NB4 (cell line): ENCODE results near the gene PHB1.

Experiments
- DNase-seq: peaks from one replicate; pipeline ENCODE4 v3.0.0; 2010; ENCODE audit warnings: low read depth
- H3K4me3 ChIP-seq: one replicate; pipeline ENCODE4 v1.5.1; 2011; ENCODE audit warnings: mild to moderate bottlenecking, low read depth, low read length, moderate library complexity
- CTCF ChIP-seq: IDR thresholded peaks from one replicate; pipeline ENCODE4 v1.5.1; 2012; ENCODE audit warnings: low read depth, low read length
- MAX ChIP-seq: IDR thresholded peaks from 2 replicates; pipeline ENCODE4 v1.6.1; 2011; ENCODE audit warnings: low read depth, low read length
- MYC ChIP-seq: IDR thresholded peaks from 2 replicates; pipeline ENCODE4 v1.6.1; 2011; ENCODE audit warnings: low read depth, low read length
- POLR2A ChIP-seq: IDR thresholded peaks from 2 replicates; pipeline ENCODE4 v1.6.1; 2011; ENCODE audit warnings: mild to moderate bottlenecking; ENCODE audit not compliant: insufficient read length; ENCODE audit errors: extremely low read depth

The PHB1 gene

GRCh38 chr17:49450735-49451134 is 36.1 kb upstream of the PHB1 start:
- DNase-seq, result peak; percentile 67
- no peak for TF ChIP-seq MYC
- no peak for TF ChIP-seq CTCF
- TF ChIP-seq MAX, result no peak
- no peak for TF ChIP-seq POLR2A
- no peak overlapping the region for H3K4me3 ChIP-seq

- H3K4me3 ChIP-seq, result no peak overlapping the region
- DNase-seq, result no peak
- TF ChIP-seq POLR2A, result no peak
- TF ChIP-seq CTCF, result no peak
These were observed 35.5 kb upstream of the PHB1 start for GRCh38 chr17:49450181-49450580.

GRCh38 chr17:49447628-49448302 is 33.1 kb upstream of the PHB1 start:
- DNase-seq, result no peak
- TF ChIP-seq POLR2A, result no peak
- TF ChIP-seq CTCF, result no peak
- TF ChIP-seq MYC, result no peak
- no peak for TF ChIP-seq MAX
- no peak overlapping the region for H3K4me3 ChIP-seq

DNA sequence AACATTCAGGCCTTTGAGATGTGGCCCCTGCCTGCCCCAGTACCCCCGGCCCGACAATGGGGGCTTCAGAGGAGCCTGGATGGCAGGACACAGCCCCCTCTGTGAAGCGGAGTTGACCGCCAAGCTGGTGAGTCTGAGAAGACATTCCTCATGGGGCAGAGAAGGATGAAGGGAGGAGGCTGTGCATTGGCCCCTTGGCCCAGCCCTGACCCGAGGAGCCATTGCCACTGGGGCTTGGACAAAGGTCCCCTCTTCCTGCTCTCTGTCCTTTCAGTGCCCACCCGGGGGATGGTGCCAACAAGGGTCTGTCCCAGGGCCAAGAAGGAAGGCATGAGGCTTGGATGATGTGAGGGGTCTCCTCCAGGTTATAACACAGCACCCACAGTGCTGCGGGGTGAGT is 30.9 kb upstream of the PHB1 start:
- H3K4me3 ChIP-seq, result no peak overlapping the region
- TF ChIP-seq POLR2A (no peak), MYC (no peak), CTCF (no peak), MAX (no peak)

DNA sequence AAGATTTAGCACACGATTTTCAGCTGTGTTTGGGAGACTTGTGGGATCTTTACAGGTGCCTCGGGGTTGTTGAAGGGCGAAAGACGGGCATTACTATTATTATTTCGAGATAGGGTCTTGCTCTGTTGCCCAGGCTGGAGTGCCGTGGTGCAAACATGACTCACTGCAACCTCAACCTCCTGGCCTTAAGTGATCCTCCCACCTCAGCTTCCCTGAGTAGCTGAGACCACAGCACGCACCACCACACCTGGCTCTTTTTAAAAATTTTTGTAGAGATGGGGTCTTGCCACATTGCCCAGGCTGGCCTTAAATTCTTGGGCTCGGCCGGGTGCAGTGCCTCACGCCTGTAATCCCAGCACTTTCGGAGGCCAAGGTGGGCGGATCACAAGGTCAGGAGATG is 29.7 kb upstream of the PHB1 start:
- no peak for DNase-seq
- no peak overlapping the region for H3K4me3 ChIP-seq
- TF ChIP-seq MAX (no peak), POLR2A (no peak), CTCF (no peak), MYC (no peak)

More for the DNA sequence above, 30.9 kb upstream of the PHB1 start:
- no peak for DNase-seq

DNA sequence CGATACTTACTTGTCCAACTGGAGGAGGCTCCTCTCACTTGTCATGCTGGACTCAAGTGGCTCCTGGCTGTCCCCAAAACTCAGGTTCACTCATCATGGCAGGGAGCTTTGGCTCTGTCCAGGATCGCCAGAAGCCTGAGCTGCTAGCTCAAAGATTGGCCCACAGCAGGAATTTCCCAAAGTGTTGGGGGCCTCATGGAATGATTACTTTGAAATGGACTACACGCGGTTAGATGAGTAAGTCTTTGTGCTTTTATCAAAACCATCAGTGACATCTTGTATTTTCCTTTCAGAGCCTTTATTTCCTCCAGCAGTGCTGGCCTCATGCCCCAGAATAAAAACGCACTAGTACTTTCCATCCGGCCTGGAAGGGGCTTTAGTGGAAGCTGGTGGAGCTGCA is 29.2 kb upstream of the PHB1 start:
- TF ChIP-seq MYC, result no peak
- no peak for TF ChIP-seq MAX
- no peak for TF ChIP-seq CTCF
- no peak for TF ChIP-seq POLR2A
- no peak for DNase-seq
- H3K4me3 ChIP-seq, result no peak overlapping the region
